ENCODE data around the gene SLF2.

- TF ChIP-seq CTCF (IDR thresholded peaks at IDR 0.05; ENCODE audit: low read length) (no peak), EZH2phosphoT487 (IDR thresholded peaks at IDR 0.05; ENCODE audit: low read length) (no peak)
These were observed 87.6 kb downstream of the SLF2 start for GRCh38 chr10:101000127-101000914.
